Naive B cell (primary cell): ENCODE measurements around the gene ADAMTSL3. TPM values are rescaled to one million over a fixed set of nuclear protein-coding genes. Genes with fewer than 3 reads are reported as not detected.

ENCODE experiments used
- ATAC-seq, 2 donors: fragments of 150-1000 bp; cut with Tn5 transposase; 2 replicates each; pipeline ENCODE4 v1.10.0; 2021; ENCODE audit warnings: low read depth in 2 of 2, mild to moderate bottlenecking in 2 of 2, moderate library complexity in 2 of 2
- DNase-seq: peaks from one replicate; pipeline ENCODE4 v3.0.0; 2022
- H3K27ac Mint-ChIP-seq, 6 donors: one replicate each; pipeline ENCODE4 v1.8.0; 2020 to 2022; ENCODE audit warnings: mild to moderate bottlenecking in 6 of 6, mixed read lengths in 6 of 6, moderate library complexity in 5 of 6, inconsistent platforms in 2 of 6
- H3K27me3 Mint-ChIP-seq, 3 donors: one replicate each; pipeline ENCODE4 v1.8.0; 2021 to 2022; ENCODE audit warnings: mixed read lengths in 3 of 3, mild to moderate bottlenecking in 1 of 3
- H3K36me3 Mint-ChIP-seq, 2 donors: one replicate each; pipeline ENCODE4 v1.8.0; 2020 to 2022; ENCODE audit warnings: mixed read lengths in 2 of 2, inconsistent platforms in 1 of 2, mild to moderate bottlenecking in 1 of 2
- H3K4me1 Mint-ChIP-seq, 3 donors: one replicate each; pipeline ENCODE4 v1.8.0; 2020 to 2022; ENCODE audit warnings: mixed read lengths in 3 of 3, inconsistent platforms in 1 of 3, mild to moderate bottlenecking in 1 of 3, moderate library complexity in 1 of 3
- H3K4me3 Mint-ChIP-seq, 8 donors: one replicate each; pipeline ENCODE4 v1.8.0; 2020 to 2022; ENCODE audit warnings: mild to moderate bottlenecking in 8 of 8, mixed read lengths in 8 of 8, moderate library complexity in 8 of 8, inconsistent platforms in 2 of 8
- H3K9me3 Mint-ChIP-seq, 7 donors: one replicate each; pipeline ENCODE4 v1.8.0; 2020 to 2022; ENCODE audit warnings: mixed read lengths in 7 of 7, mild to moderate bottlenecking in 5 of 7, inconsistent platforms in 2 of 7, moderate library complexity in 1 of 7
- polyA plus RNA-seq, 6 donors: library from polyadenylated mRNA; unstranded; fragments of 300-500 nt; fragmentation: Illumina TruSeq; gene quantifications; one replicate each; pipeline ENCODE4 v1.2.3, GENCODE V29; 2021; ENCODE audit warnings: low read depth in 6 of 6

ADAMTSL3 gene
- polyA plus RNA-seq, 6 donors from 2014 or later = not detected

DNA sequence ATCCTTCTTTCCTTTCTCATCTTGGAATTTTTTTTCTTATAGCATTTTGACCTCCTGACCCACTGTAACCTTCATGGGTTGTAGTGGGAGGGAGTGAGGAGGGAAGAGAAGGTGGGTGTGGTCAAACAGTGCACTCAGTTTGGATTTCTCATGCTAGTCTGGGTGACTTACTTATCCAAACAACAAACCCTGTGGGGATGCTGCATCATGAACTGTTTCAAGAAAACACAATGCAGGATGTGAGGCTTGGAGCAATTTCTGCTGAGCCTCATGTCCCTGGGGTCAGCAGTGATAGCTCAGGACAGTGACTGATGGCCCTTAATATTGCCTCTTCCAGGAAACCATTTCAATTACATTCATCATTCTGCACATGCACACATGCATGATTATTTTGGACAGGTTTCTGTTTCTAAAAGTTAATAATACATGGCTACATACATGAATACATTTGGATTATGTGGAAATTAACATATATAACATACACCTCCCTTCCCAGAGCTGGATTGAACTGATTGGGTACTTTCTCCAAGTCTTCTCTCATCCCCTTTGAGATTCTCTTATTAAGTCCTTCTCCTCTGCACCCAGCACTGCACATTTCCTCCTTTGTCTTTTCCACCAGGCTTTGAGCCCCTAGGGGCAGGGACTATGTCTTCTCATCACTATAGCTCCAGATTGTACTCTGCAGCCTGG, 61.2 kb downstream of the ADAMTSL3 start:
- Mint-ChIP-seq H3K36me3 (no peaks in the 10 kb centered on the region), H3K9me3 (peaks cover 0 to 4% (median 0%) of the 10 kb centered on the region in 7 donors), H3K27ac (no peak overlapping the region), H3K4me1 (no peaks in the 10 kb centered on the region), H3K27me3 (peaks cover 0 to 4% (median 0%) of the 10 kb centered on the region in 3 donors), H3K4me3 (no peak overlapping the region)
- DNase-seq (no peak), ATAC-seq (no peak)

DNA sequence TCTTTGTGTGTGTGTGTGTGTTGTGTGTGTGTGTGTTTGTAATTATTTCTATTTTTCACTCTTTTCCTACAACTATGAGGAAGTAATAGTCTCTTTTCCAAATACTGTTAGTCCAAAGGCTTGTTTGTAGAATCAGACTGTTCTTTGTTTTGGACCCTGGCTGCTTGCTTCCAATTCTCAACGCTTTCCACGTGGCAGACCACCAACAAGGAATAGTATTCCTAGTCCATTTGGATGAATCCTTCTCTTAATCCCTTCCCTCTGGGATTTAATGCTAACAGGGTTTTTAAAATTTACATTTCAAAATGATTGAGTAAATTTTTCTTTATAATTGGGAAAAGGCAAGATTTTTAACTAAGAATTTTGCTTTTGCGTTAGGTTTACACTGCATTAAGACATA, 62.7 kb downstream of the ADAMTSL3 start:
- Mint-ChIP-seq H3K36me3 (no peaks in the 10 kb centered on the region), H3K27me3 (peaks cover 0 to 4% (median 0%) of the 10 kb centered on the region in 3 donors)

DNA sequence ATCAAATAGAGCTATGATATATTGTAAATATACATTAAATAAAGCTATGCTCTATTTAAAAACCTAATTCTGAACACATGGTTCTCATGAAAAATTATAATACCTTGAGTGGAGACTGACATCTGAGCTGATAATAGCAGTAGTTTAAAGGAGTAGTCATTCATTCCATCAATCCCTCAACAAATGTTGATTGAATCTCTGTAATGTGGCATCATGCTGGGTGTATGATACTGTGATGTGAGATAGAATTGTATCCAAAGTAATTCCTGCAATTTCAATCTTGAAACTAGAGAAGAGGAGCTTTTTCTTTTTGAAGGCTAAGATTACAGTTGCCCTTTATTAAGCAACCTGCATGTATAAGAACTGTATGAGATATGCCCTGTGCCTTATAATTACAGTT, 63.1 kb downstream of the ADAMTSL3 start:
- H3K4me1 Mint-ChIP-seq = no peaks in the 10 kb centered on the region
- ATAC-seq = no peak
- H3K4me3 Mint-ChIP-seq = no peak overlapping the region
- H3K36me3 Mint-ChIP-seq = no peaks in the 10 kb centered on the region
- H3K27ac Mint-ChIP-seq = no peak overlapping the region
- DNase-seq = no peak
- peaks cover 0 to 4% (median 0%) of the 10 kb centered on the region in 7 donors for H3K9me3 Mint-ChIP-seq
- H3K27me3 Mint-ChIP-seq = peaks cover 0 to 4% (median 0%) of the 10 kb centered on the region in 3 donors

More for the DNA sequence above, 62.7 kb downstream of the ADAMTSL3 start:
- H3K4me3 Mint-ChIP-seq = no peak overlapping the region
- ATAC-seq = no peak
- peaks cover 0 to 4% (median 0%) of the 10 kb centered on the region in 7 donors for H3K9me3 Mint-ChIP-seq
- no peak for DNase-seq
- H3K27ac Mint-ChIP-seq = no peak overlapping the region
- H3K4me1 Mint-ChIP-seq = no peaks in the 10 kb centered on the region

DNA sequence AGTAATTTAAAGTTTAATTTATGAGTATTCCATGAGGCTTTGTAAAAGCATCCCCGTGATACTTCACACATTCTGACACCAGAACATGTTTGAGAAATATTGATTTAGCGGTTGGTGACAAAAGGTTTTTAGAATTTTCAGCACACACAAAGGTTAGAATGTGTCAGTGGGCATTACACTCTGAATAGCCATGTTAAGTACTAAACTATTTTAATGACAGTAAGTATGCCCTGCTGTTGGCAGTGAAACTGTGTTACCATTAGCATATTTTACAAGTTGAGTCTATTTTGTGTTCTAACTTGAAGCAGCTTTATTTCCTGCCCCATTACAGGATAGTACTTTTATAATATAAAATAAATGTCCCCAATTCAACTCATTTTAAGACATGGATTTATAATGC, 66.5 kb downstream of the ADAMTSL3 start:
- Mint-ChIP-seq H3K4me1 (no peaks in the 10 kb centered on the region), H3K36me3 (no peaks in the 10 kb centered on the region), H3K9me3 (peaks cover 0 to 4% (median 0%) of the 10 kb centered on the region in 7 donors), H3K27me3 (peaks cover 0 to 4% (median 0%) of the 10 kb centered on the region in 3 donors), H3K4me3 (no peak overlapping the region), H3K27ac (no peak overlapping the region)
- ATAC-seq (no peak), DNase-seq (no peak)

DNA sequence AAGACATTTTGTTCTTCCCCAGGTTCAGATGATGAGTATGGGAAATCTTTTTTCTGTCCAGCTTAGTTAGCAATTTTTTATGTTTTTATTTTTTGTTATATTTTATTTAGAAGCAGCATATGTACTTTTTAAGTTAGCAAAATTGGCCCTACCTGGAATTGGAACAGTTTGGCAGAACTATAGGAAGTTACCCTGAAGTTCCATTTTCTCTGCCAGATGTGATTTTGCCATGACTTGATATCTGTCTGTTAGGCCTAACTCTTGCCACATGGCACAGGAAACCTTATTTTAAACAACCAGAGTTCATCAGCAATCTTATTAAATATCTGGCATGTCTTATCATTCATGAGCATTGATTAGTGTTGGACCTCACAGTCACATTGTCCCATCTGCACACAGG, 67.1 kb downstream of the ADAMTSL3 start:
- Mint-ChIP-seq H3K4me3 (no peak overlapping the region), H3K27me3 (peaks cover 0 to 4% (median 0%) of the 10 kb centered on the region in 3 donors), H3K4me1 (no peaks in the 10 kb centered on the region), H3K36me3 (no peaks in the 10 kb centered on the region), H3K9me3 (peaks cover 0 to 10% (median 0%) of the 10 kb centered on the region in 7 donors), H3K27ac (no peak overlapping the region)
- no peak for ATAC-seq
- no peak for DNase-seq

DNA sequence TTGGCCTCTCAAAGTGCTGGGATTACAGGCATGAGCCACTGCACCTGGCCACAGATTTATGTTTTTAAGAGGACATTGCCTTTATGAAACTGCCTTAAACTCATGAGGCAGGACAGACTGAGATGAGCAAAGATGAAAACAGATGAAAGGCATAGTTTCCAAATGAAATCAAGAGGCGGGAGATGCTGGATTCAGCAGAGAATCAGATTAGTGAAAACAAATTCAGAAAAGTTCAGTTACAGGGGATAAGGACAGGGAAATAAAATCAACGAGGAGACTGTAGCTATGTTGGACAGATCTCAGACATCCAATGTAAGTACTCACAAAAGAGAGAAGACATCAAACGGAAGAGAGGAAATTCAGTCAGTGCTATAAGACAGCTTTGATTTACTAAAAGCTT, 68.1 kb downstream of the ADAMTSL3 start:
- ATAC-seq (no peak), DNase-seq (no peak)
- H3K27me3 Mint-ChIP-seq = peaks cover 0 to 4% (median 0%) of the 10 kb centered on the region in 3 donors
- no peak overlapping the region for H3K27ac Mint-ChIP-seq
- H3K4me3 Mint-ChIP-seq = no peak overlapping the region
- peaks cover 0 to 14% (median 3%) of the 10 kb centered on the region in 7 donors for H3K9me3 Mint-ChIP-seq
- H3K4me1 Mint-ChIP-seq = no peaks in the 10 kb centered on the region
- no peaks in the 10 kb centered on the region for H3K36me3 Mint-ChIP-seq

DNA sequence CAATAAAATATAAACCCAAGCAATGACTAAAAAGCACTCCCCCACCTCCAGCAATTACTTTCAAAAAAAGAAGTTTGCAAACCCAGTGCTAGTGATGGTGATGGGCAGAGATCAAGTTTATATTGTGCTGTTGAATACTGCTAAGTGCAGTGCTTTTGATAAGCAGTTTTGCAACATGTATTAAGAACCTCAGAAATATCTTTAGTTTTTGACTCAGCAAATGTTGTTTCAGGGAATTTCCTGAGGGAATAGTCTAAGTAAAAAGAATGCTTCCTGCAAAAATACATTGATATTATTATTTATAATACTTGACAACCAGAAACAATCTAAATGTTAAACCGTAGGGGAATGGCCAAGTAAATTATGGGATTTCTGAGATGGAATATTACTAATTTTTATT, 69.3 kb downstream of the ADAMTSL3 start:
- ATAC-seq = no peak
- H3K4me3 Mint-ChIP-seq = no peak overlapping the region
- H3K27ac Mint-ChIP-seq = no peak overlapping the region
- H3K9me3 Mint-ChIP-seq = peaks cover 0 to 21% (median 5%) of the 10 kb centered on the region in 7 donors
- H3K27me3 Mint-ChIP-seq = peaks cover 0 to 4% (median 0%) of the 10 kb centered on the region in 3 donors
- DNase-seq = no peak
- H3K36me3 Mint-ChIP-seq = no peaks in the 10 kb centered on the region
- no peaks in the 10 kb centered on the region for H3K4me1 Mint-ChIP-seq

DNA sequence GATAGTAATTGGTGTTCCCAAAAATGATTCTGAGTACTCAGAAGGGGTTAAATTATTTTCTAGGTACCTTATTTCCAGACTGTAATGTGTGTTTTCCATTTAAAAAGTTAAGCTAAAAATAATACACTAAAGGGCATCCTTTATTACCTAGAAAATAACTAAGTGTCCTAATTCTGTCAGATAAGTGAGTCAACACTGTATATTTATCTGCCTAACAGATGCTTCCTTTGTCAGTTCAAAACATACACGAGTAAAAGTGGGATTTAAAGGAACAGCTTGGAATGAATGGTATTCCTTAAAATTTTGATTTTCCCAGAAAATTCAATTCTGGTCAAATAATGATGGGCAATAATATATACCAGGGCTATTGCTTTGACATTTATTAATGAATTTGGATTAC, 78.3 kb downstream of the ADAMTSL3 start:
- Mint-ChIP-seq H3K27ac (no peak overlapping the region), H3K4me3 (no peak overlapping the region), H3K27me3 (peaks cover 0 to 11% (median 11%) of the 10 kb centered on the region in 3 donors), H3K4me1 (no peaks in the 10 kb centered on the region), H3K36me3 (no peaks in the 10 kb centered on the region), H3K9me3 (peaks cover 0 to 19% (median 6%) of the 10 kb centered on the region in 7 donors)
- DNase-seq (no peak), ATAC-seq (no peak)

DNA sequence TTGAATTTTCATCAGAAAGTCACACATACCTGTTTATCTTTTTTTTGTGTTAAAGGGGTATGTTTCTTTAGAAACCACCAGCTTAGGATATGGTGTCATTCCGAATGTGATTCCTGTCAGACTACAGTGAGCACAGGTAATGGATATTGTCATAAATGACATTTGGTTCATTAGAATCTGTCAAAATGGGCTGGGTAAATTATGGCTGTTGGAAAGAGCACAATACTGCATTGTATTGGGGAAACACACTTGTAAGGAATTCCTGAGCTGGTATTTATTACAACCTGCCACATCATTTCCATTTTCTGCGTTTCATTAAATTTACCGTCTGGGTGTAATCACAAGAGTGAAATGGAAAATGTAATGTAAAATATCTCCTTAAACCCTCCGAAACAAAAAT, 78.8 kb downstream of the ADAMTSL3 start:
- H3K27ac Mint-ChIP-seq = no peak overlapping the region
- DNase-seq = no peak
- peaks cover 0 to 15% (median 5%) of the 10 kb centered on the region in 7 donors for H3K9me3 Mint-ChIP-seq
- ATAC-seq = no peak
- H3K4me3 Mint-ChIP-seq = no peak overlapping the region
- no peaks in the 10 kb centered on the region for H3K36me3 Mint-ChIP-seq
- H3K27me3 Mint-ChIP-seq = peaks cover 0 to 11% (median 11%) of the 10 kb centered on the region in 3 donors
- no peaks in the 10 kb centered on the region for H3K4me1 Mint-ChIP-seq

DNA sequence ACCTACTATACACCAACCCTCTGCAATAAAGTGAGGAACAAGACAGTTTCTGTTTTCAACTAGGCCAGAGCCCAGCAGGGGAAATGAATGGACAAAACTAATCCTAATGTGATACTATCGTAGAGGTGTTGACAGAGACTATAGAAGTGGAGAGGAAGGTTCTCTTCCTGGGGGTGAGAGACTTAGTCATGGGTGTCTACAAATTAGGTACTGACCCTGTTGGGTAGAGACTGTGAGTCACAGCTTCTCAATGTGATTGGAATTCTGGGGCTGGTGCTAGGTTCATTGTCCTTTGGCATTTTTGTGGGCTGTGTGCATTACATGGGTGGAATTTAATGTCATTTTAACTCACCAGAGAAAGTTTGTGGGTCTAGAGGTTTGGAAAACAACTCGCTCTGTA, 79.3 kb downstream of the ADAMTSL3 start:
- no peaks in the 10 kb centered on the region for H3K4me1 Mint-ChIP-seq

DNA sequence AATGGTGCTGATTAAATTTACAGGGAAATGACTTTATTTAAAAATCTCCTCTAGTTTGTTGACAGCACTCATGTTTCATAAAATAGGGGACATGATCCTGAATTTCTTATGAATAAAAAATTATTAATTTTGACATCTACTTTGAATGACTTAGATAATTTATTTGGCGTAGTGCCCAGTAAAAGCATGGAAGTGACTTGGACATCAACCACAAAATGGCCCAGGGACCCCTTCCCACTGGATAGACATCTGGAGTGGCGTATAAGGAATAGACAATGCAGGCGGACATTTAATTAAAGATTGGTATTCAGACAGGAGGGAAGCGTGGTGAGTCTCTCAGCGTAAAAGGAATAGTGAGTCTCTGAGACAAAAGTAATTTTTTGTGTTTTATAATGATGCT, 79.8 kb downstream of the ADAMTSL3 start:
- peaks cover 0 to 11% (median 11%) of the 10 kb centered on the region in 3 donors for H3K27me3 Mint-ChIP-seq
- no peaks in the 10 kb centered on the region for H3K36me3 Mint-ChIP-seq
- peaks cover 0 to 14% (median 4%) of the 10 kb centered on the region in 7 donors for H3K9me3 Mint-ChIP-seq
- H3K27ac Mint-ChIP-seq = no peak overlapping the region
- no peaks in the 10 kb centered on the region for H3K4me1 Mint-ChIP-seq
- DNase-seq (no peak), ATAC-seq (no peak)
- no peak overlapping the region for H3K4me3 Mint-ChIP-seq

More for the DNA sequence above, 79.3 kb downstream of the ADAMTSL3 start:
- peaks cover 0 to 15% (median 4%) of the 10 kb centered on the region in 7 donors for H3K9me3 Mint-ChIP-seq
- ATAC-seq (no peak), DNase-seq (no peak)
- H3K27ac Mint-ChIP-seq = no peak overlapping the region
- peaks cover 0 to 11% (median 11%) of the 10 kb centered on the region in 3 donors for H3K27me3 Mint-ChIP-seq
- no peak overlapping the region for H3K4me3 Mint-ChIP-seq
- no peaks in the 10 kb centered on the region for H3K36me3 Mint-ChIP-seq

DNA sequence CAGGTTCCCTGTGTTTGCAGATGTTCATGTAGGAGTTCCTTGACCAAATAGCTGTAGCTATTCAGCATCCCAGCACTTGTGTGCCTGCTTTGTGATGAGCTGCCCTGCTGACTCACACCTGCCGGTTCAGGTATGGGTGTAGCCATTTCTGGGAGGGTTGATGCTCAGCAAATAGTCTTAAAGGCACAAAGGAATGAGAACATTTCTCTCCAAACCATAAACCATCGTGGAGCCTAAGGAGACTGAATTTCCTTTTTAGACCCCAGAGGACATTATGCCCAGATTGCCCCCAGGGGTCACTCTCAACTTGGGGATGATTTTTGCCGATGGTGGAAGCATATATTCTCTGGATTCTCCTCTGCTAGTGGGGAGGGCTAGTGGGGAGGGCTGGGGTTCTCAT, 80.6 kb downstream of the ADAMTSL3 start:
- peaks cover 0 to 11% (median 7%) of the 10 kb centered on the region in 3 donors for H3K27me3 Mint-ChIP-seq
- H3K27ac Mint-ChIP-seq = no peak overlapping the region
- H3K4me1 Mint-ChIP-seq = no peaks in the 10 kb centered on the region
- DNase-seq (no peak), ATAC-seq (no peak)
- no peak overlapping the region for H3K4me3 Mint-ChIP-seq
- no peaks in the 10 kb centered on the region for H3K36me3 Mint-ChIP-seq
- peaks cover 0 to 6% (median 3%) of the 10 kb centered on the region in 7 donors for H3K9me3 Mint-ChIP-seq

DNA sequence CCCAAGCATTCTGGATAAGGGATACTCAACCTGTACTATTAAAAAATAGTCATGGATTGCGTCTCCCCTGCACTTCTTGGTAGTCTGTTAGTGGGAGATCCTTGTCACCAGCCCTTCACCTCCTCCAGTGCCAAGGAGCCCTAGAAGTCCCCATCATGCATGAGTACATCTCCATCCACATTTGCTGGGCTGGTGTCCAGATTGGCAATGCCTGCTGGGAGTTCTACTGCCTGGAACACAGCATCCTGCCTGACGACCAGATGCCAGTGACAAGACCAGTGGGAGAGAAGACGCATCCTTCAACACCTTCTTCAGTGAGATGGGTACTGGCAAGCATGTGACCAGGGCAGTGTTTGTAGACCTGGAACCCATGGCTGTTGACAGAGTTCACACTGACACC, 85.7 kb downstream of the ADAMTSL3 start:
- H3K9me3 Mint-ChIP-seq = peaks cover 0 to 5% (median 0%) of the 10 kb centered on the region in 7 donors
- no peak for DNase-seq

DNA sequence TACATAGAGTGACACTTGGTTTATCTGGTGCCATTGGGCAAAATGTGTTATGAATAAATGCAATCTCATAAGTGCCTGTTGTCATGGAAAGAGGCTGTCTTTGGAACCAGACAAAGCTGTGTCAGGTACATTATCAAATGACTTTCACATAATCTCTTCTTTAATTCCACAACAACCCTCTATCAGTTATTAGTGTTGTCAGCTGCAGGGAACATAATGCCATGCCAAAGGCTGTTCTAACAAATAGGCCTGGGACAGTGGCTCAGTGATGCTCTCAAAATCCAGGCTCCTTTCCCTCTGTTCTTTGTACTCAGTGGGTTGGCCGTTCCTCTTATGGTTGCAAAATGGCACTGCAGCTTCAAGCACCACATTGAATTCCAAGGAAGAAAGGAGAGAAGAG, 91.8 kb downstream of the ADAMTSL3 start:
- no peak overlapping the region for H3K27ac Mint-ChIP-seq
- ATAC-seq (no peak), DNase-seq (no peak)
- no peaks in the 10 kb centered on the region for H3K36me3 Mint-ChIP-seq
- H3K4me3 Mint-ChIP-seq = no peak overlapping the region
- no peaks in the 10 kb centered on the region for H3K27me3 Mint-ChIP-seq
- H3K9me3 Mint-ChIP-seq = peaks cover 0 to 5% (median 0%) of the 10 kb centered on the region in 7 donors
- no peaks in the 10 kb centered on the region for H3K4me1 Mint-ChIP-seq

More for the DNA sequence above, 85.7 kb downstream of the ADAMTSL3 start:
- Mint-ChIP-seq H3K4me3 (no peak overlapping the region), H3K4me1 (no peaks in the 10 kb centered on the region), H3K27ac (no peak overlapping the region), H3K27me3 (peaks cover 0 to 5% (median 0%) of the 10 kb centered on the region in 3 donors), H3K36me3 (no peaks in the 10 kb centered on the region)
- no peak for ATAC-seq
